Adrenal gland (tissue), 12 donors: ENCODE measurements around the gene ISCU. TPM values are rescaled to one million over a fixed set of nuclear protein-coding genes. Genes with fewer than 3 reads are reported as not detected.

ENCODE experiments used
- DNase-seq, 7 donors: peaks; one replicate each; pipeline ENCODE4 v3.0.0-alpha.2; 2019 to 2020
- H3K27ac ChIP-seq, 5 donors: fragments of 200-600 bp; sonication (generic) in 4 of 5; 1 replicate in 3 of 5; 2 replicates in 2 of 5; pipeline versions ENCODE4 v1.5.1 to v1.8.0; 2016 to 2020; ENCODE audit warnings: mild to moderate bottlenecking in 1 of 5
- H3K27me3 ChIP-seq: fragments of 200-600 bp; 2 replicates; pipeline ENCODE4 v1.8.0; 2021
- H3K36me3 ChIP-seq, 2 donors: fragments of 200-600 bp; replicated peaks in 1 of 2; 1 replicate in 1 of 2; 2 replicates in 1 of 2; pipeline versions ENCODE4 v1.5.1 to v1.8.0; 2018 to 2022
- H3K4me1 ChIP-seq, 2 donors: fragments of 200-600 bp; replicated peaks in 1 of 2; 1 replicate in 1 of 2; 2 replicates in 1 of 2; pipeline versions ENCODE4 v1.5.1 to v1.8.0; 2018 to 2021
- H3K4me3 ChIP-seq, 4 donors: fragments of 200-600 bp; sonication (generic) in 3 of 4; one replicate each; pipeline ENCODE4 v1.5.1; 2016 to 2018
- H3K9me3 ChIP-seq, 3 donors: fragments of 200-600 bp; sonication (generic) in 1 of 3; replicated peaks in 1 of 3; 1 replicate in 2 of 3; 2 replicates in 1 of 3; pipeline versions ENCODE4 v1.5.1 to v1.8.0; 2016 to 2021
- CTCF ChIP-seq, 6 experiments: fragments of 450-650 bp in 4 of 6; fragments of 200-600 bp in 2 of 6; sonication (generic) in 1 of 6; IDR thresholded peaks; 1 replicate in 5 of 6; 2 replicates in 1 of 6; pipeline versions ENCODE4 v1.5.1 to v1.8.0; 2016 to 2021; ENCODE audit warnings: antibody characterized with exemption in 6 of 6, mild to moderate bottlenecking in 2 of 6, moderate library complexity in 1 of 6
- POLR2A ChIP-seq, 2 donors: fragments of 450-650 bp; IDR thresholded peaks; one replicate each; pipeline ENCODE4 v1.6.1; 2017; ENCODE audit warnings: antibody characterized with exemption in 2 of 2, mild to moderate bottlenecking in 2 of 2, moderate library complexity in 1 of 2
- WGBS, 4 donors: extraction: QIAGEN DNeasy Blood & Tissue Kit in 2 of 4; methylation state at CpG; one replicate each; pipeline versions ENCODE4 v1.1.5 to v1.1.7; 2013 to 2017; 5-methylcytosine and 5-hydroxymethylcytosine counted together
- intact Hi-C, 2 donors: fragments of 100-400 bp; cut with DNase I; formaldehyde crosslinking; loops; one replicate each; pipeline versions ENCODE4 v1.14.1 to v1.15.0; 2022 to 2023
- polyA plus RNA-seq, 3 donors: library from polyadenylated mRNA; stranded (reverse); fragments of 200-250 nt in 2 of 3; fragments of 350-450 nt in 1 of 3; fragmentation: Illumina TruSeq in 1 of 3; extraction: RNeasy Lipid Tissue Mini Kit (QIAGEN cat#74804) in 1 of 3; gene quantifications; one replicate each; pipeline ENCODE4 v1.2.3, GENCODE V29; 2013 to 2014
- total RNA-seq, 9 donors: library from RNA; depleted of rRNA in 4 of 9; stranded (reverse); fragments of >200 nt in 4 of 9; fragments of 120-200 nt in 1 of 9; fragmentation: NEBNext Ultra II Directional in 1 of 9; extraction: Animal tissue kit (Norgen Biotek cat#: 25700) in 1 of 9; gene quantifications; one replicate each; pipeline versions ENCODE4 v1.1.0 to v1.2.4, GENCODE V29; 2013 to 2023
- donor health status: healthy with polysubstance abuse.
- donor health status: Bipolar disorder and iron deficiency.
- donor health status: DM: yes; HTN: yes; CAD: no.
- donor health status: DM: no; HTN: no; CAD: no.
- donor health status: DM: no; HTN: no; CAD: no.
- donor health status: DM: yes; HTN: yes; CAD: no.

Gene ISCU
- total and polyA plus RNA-seq, 12 donors: 209 to 1,219 (median 393) TPM

DNA sequence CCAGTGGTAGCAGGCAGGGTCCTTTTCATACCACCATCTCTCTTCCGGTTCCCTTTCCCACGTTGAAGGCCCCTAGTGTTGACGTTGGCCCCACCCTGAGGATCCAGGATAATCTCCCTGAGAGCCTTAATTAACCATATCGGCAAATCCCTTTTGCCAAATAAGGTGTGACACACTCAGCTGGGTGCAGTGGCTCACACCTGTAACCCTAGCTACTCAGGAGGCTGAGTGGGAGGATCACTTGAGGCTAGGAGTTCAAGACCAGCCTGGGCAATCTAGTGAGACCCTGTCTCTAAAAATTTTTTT, 38.3 kb downstream of the ISCU start:
- TF ChIP-seq POLR2A (IDR thresholded peaks at IDR 0.05) (no peak), CTCF (IDR thresholded peaks at IDR 0.05) (no peak)
- H3K4me1 ChIP-seq: peaks cover 0 to 4% of the 10 kb centered on the region in 2 donors
- intact Hi-C loops: no loop called here
- WGBS, 4 donors: 75 to 84% (median 80%) methylated on average over 4 of the region's 4 CpGs
- no peaks in the 10 kb centered on the region for H3K27me3 ChIP-seq
- H3K9me3 ChIP-seq: no peaks in the 10 kb centered on the region
- H3K36me3 ChIP-seq: no peaks in the 10 kb centered on the region
- no peak for DNase-seq
- H3K4me3 ChIP-seq: no peak overlapping the region
- H3K27ac ChIP-seq: no peak overlapping the region

DNA sequence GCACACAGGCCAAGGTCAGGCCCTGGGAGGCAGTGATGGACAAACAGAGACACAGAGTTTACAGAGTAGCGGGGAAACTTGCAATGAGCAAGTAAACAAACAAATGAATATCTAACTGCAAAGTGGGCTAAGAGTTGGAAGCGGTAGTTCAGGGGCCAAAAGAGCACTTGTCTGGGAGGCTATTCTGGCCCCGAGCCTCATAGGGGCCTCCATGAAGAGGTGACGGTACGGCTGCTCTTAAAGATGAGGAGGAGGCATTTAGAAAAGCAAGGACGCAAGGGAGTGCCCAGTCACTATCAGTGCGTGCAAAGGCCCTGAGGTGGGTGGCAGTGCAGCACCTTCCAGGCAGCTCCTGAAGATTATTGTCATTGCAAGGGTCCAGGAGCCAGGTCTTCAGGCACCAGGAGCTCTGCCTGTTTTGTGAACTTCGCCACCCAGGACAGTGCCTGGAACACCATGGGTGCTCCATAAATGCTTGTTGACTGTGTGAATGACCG, 39.9 kb downstream of the ISCU start:
- no peak overlapping the region for H3K27ac ChIP-seq
- H3K27me3 ChIP-seq: no peaks in the 10 kb centered on the region
- H3K9me3 ChIP-seq: no peaks in the 10 kb centered on the region
- H3K36me3 ChIP-seq: no peaks in the 10 kb centered on the region
- DNase-seq: no peak
- no peak overlapping the region for H3K4me3 ChIP-seq
- peaks cover 0 to 6% of the 10 kb centered on the region in 2 donors for H3K4me1 ChIP-seq
- intact Hi-C loops: no loop called here
- TF ChIP-seq POLR2A (IDR thresholded peaks at IDR 0.05) (no peak), CTCF (IDR thresholded peaks at IDR 0.05) (no peak)
- 94 to 96% (median 96%) methylated on average over 9 of the region's 9 CpGs for WGBS, 4 donors

DNA sequence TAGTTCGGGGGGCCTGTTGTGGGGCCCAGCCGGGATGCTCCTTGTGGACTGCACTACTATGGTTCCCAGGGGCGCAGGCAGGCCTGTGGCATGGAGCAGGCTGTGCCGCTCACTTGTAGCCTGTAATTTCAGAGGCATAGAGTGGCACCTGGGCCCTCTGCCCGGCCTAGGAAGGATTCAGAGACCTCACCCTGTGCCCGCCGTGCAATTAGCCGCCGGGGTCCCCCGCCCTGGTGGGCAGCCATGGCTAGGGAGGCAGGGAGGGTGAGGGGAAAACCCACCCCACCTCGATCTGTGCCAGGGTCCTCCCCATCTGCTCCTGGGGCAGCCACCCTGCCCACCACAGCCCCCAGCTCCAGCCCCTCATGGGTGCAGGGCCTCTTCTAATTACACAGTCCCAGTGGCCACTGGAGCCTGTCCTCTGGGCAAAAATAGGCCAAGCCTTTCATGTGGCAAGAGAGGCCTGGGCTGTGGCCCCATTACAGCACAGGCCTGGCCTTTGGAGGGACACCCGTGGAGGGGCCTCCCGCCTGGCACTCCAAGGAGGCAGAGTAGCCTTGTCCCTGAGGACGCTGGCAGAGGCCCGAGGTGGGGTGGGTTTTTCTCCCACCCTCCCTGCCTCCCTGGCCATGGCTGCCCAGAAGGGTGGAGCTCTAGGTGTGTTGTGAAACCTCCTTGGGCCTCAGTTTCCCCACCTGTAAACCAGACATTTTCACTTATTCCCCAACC, 40.7 kb downstream of the ISCU start:
- 73 to 88% (median 87%) methylated on average over 6 to 15 of the region's 15 CpGs for WGBS, 4 donors
- no peaks in the 10 kb centered on the region for H3K36me3 ChIP-seq
- no peak overlapping the region for H3K27ac ChIP-seq
- H3K4me1 ChIP-seq: peaks cover 0 to 6% of the 10 kb centered on the region in 2 donors
- no peak for DNase-seq
- H3K4me3 ChIP-seq: no peak overlapping the region
- intact Hi-C loops: no loop called here
- no peak for TF ChIP-seq CTCF (IDR thresholded peaks at IDR 0.05)
- TF ChIP-seq POLR2A (IDR thresholded peaks at IDR 0.05): no peak
- H3K9me3 ChIP-seq: no peaks in the 10 kb centered on the region
- no peaks in the 10 kb centered on the region for H3K27me3 ChIP-seq

DNA sequence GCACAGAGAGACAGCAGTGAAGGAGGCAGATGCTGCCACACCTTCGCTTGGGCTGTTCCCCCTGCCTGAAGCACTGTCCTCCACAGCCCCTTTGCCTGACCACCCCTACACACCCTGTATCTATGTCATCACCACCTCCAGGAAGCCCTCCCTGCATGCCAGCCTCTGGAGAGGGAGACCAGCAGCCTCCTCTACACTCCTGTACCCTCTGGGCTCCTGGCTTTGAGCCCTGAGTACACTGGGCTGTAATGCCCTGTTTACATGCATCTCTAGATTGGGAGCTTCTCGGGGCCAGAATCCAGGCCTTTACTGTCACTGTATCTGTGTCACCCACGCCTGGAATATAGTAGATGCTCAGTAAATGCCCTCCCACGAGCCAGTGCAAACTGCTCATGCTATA, 41.3 kb downstream of the ISCU start:
- WGBS, 4 donors: 75 to 89% (median 86%) methylated on average over 4 of the region's 4 CpGs
- Histone ChIP-seq H3K36me3 (no peaks in the 10 kb centered on the region), H3K4me3 (no peak overlapping the region), H3K27ac (no peak overlapping the region), H3K4me1 (peaks cover 0 to 6% of the 10 kb centered on the region in 2 donors), H3K27me3 (no peaks in the 10 kb centered on the region), H3K9me3 (no peaks in the 10 kb centered on the region)
- DNase-seq: no peak
- intact Hi-C loops: no loop called here
- TF ChIP-seq CTCF (IDR thresholded peaks at IDR 0.05): no peak
- TF ChIP-seq POLR2A (IDR thresholded peaks at IDR 0.05): no peak
